ENCODE data around the gene NUP43.
"Not testable (repeated sequence)": the region's sequence is repeated elsewhere in the genome, so short reads cannot be mapped to it uniquely, and the experiment has no call there.

The NUP43 gene

DNA sequence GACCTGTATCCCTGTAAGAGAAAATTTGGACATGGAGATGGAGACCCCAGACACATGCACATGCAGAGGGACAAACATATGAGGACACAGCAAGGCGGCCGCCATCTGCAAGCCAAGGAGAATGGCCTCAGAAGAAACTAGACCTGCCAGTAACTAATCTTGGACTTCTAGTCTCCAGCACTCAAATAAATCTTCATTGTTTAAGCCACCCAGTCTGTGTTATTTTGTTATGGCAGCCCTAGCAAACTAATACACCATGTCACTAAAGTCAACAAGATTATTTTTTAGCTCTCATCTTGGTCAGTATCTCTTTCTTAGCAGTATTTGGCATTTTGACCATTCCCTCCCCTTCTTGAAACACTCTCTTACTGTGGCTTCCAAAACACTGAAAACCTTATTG, 55.1 kb downstream of the NUP43 start:
- DNase-seq (ENCODE audit: low spot score), result no peak

DNA sequence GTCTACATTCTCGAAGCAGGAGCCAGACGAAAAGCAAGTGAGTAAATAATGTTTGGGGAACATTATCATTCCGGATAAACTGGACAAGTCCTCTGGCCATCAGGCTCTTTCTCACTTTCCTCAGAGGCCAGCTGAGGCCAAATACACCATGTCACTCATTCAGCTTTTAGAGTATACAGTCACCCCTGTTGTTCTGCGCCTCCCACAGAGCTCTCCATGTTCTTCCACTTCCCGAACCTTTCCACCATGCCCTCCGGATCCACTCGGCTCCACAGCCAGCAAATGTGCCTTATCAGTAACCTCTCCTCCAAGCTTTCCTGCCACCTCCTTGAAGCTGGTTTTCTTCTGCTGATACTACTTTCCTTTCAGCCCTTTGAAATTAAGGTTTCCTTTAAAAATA, 60.1 kb downstream of the NUP43 start:
- no peak for DNase-seq (ENCODE audit: low spot score)

DNA sequence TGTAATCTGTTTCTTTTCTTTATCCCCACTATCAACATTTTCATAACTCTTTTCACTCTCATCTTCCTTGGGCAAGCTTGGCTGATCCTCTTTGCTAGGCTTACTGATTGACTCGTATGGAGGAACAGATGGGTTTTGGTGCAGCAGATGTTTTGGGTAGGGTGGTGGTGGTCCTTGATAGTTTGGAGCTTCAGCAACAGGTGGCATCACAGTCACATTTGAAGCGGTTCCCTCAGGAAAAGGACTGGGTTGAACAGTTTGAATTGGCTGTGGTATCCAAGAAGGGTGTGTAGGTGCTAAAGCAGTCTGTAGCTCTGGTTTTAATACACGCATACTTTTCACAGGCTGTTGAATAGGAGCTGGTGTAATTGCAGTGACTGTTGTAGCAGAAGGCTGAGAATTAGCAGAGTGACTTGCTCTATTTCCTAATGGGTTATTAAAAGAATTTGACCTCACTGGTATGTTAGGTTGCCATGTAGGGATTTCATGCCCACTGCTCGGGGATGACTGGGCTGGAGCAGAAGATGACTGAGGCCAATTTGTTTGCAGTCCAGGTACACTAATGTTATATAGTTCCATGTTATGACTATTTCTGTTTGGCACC, 63.0 kb downstream of the NUP43 start:
- DNase-seq (ENCODE audit: low spot score), result no peak

DNA sequence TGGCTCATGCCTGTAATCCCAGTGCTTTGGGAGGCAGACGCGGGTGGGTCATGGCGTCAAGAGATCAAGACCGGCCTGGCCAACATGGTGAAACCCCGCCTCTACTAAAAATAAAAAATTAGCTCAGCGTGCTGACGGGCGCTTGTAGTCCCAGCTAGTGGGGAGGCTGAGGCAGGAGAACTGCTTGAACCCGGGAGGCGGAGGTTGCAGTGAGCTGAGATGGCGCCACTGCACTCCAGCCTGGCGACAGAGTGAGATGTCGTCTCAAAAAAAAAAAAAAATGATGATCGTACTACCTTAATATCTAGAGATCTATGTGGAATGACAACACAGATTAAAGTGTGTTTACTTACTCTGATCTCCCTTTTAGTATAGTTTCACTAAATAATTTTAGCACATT, 64.5 kb downstream of the NUP43 start:
- DNase-seq (ENCODE audit: low spot score), result not testable (repeated sequence)

DNA sequence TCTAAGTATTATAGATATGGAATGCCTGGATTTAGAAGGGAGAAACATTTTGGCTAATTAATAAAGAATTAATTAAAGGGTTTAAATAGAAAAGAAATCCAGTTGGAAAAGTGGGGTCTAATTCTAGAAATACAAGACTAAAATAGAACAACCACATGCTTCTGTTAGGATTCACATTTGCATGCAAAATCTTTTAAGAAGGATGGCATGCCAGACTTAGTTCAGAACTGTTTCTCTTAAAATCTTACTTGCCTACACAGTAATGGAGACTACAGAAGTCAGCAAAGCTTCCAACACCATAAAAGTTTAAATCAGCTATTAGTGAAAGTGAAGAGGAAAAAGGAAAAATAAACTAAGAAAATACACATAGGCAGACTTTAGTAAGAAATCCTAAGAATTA, 65.1 kb downstream of the NUP43 start:
- no peak for DNase-seq (ENCODE audit: low spot score)

DNA sequence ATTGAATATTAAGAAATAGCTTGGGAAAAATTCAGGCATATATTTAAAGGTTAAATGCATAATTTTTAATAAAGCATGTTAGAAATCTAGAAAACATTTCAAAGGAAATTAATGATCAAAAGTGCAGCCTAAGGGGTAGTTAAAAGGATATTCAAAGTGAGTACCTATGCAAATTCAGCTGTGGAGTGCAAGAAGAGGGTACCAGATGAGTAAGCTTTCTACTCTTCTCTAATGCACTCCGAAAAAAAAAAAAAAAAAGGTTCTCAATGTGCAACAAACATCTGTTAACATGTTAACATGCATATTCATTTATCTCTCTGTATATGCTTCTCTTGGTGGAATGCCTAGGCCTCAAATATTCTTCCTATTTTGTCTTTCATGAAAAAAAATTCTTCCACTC, 65.8 kb downstream of the NUP43 start:
- no peak for DNase-seq (ENCODE audit: low spot score)

All from CD4-positive, alpha-beta T cell treated with Interleukin-6 at 100 ng/mL for 8 hours (primary cell).